Activated CD4-positive, alpha-beta T cell treated with anti-CD3 and anti-CD28 coated beads for 1 hour (primary cell): ENCODE data around the gene ATP10A.

Experiments used
- DNase-seq: peaks from one replicate; pipeline ENCODE4 v3.0.0-alpha.2; 2020

Gene ATP10A

GRCh38 chr15:25811481-25811906, 51.6 kb downstream of the ATP10A start:
- no peak for DNase-seq

DNA sequence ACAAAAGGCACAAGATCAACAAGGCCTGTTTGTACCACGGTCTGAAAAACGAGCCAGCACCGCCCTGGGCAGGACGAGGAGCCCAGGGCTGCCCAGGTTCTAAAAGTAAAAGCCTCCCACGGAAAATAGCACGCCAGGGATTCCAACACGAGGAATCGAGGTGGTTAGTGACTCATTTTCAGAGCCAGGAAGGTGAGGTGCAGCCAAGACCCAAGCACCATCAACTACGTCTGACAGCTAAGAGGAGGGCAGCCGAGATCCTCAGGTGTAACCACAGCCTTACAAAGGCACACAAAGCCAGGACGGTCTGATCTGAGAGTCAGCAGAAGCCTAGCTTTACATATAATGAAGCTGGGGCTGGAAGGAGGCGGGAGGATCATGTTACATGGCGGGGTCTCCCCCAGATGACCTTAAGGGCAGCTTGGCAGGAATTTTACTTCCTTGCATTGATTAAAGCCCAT, 52.5 kb downstream of the ATP10A start:
- DNase-seq, result no peak

- no peak for DNase-seq
These were observed 53.0 kb downstream of the ATP10A start for GRCh38 chr15:25810154-25810553.

GRCh38 chr15:25807063-25807462, 56.1 kb downstream of the ATP10A start:
- DNase-seq, result no peak

GRCh38 chr15:25805031-25805430, 58.1 kb downstream of the ATP10A start:
- DNase-seq, result no peak

- no peak for DNase-seq
These were observed 58.7 kb downstream of the ATP10A start for GRCh38 chr15:25804451-25804850.

- DNase-seq, result no peak
These were observed 59.6 kb downstream of the ATP10A start for GRCh38 chr15:25803541-25803940.

DNA sequence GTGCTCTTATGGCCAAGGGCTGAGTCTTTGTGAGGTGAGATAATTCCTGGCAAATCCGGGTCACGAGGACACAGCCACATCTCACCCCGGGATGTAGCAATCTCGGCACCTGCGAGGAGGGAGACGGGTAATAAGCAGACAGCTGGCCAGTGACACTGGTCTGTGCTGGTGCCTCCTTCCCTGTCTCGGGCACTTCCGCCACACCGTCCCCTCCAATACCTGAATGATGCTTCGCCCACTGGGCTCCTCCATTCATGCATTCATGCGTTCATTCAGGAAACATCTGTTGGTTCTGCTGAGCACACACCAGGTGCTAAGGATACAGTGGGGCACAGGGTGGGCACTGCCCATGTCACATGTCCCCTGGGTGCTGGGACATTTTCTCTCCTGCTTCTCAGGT, 60.1 kb downstream of the ATP10A start:
- no peak for DNase-seq

- DNase-seq, result no peak
These were observed 60.8 kb downstream of the ATP10A start for GRCh38 chr15:25802285-25802830.

DNA sequence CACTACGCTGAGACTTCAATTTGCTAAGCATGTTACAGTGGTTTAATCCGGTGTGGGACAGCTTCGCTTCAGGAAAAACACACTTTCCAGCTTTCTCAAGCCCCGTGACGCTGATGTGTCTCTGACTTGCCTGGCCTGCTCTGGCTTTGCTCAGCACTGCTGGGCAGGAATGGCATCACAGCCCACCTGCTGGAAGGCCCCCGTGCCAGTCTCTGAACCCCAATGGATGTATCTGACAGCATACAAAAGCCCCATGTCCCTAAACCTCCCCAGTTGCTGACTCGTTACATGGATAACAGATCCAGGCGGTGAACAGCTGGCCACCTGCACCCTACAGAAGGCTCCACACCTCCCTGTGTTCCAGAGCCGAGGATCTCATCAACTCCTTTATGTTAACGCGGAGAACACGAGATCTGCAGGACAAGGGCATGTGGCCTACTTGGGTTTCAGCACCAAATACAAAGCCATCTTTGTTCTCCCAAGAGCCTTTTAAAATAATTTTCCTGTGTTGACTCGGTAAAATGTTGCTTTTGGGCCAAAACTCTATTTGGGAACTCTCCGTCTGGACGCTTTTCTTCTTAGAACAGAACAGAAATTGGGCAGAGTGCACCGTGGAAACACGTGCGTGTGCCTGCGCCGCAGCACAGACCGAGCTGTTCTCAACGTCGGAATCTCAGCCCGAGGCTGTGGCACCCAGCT, 61.4 kb downstream of the ATP10A start:
- no peak for DNase-seq

- DNase-seq, result no peak
These were observed 62.2 kb downstream of the ATP10A start for GRCh38 chr15:25800761-25801515.

DNA sequence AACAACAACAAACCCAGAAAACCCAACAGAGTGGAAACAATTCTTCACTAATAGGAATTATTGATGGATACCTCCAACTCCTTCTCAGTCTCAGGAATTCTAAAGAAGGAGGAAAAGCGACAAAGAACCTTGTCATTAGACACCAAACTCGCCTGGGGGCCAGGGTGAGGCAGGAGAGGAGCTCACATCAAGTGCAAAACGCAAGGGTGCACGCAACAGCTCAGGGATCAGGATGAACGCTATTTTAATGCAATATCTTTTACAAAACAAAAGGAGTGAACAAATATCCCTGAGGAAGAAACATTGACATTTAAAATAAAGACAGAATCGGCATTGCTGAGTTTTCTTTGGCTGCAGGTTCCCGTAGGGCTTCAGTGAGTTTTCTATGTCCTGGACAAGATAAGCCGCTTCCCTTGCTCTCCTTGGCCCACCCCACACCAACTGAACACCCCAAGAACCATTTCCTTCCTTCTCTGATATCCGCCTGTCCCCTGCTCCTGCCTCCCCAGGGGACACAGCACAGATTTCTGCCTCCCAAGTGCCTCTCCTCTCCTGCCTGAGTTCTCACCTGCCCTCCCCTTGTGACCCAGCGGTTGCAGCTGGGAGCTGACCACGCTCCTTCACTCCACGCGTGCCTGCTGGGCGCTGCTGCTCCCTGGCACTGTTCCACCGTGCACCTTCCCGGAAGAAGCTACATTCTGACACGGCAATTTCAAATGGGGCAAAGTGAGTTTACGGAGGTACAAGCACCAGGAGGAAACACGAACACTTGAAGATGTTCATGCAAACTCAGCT, 63.0 kb downstream of the ATP10A start:
- DNase-seq, result no peak

- no peak for DNase-seq
These were observed 64.9 kb downstream of the ATP10A start for GRCh38 chr15:25797936-25798901.

GRCh38 chr15:25797511-25797935, 65.6 kb downstream of the ATP10A start:
- DNase-seq, result no peak

- no peak for DNase-seq
These were observed 66.1 kb downstream of the ATP10A start for GRCh38 chr15:25797035-25797434.

DNA sequence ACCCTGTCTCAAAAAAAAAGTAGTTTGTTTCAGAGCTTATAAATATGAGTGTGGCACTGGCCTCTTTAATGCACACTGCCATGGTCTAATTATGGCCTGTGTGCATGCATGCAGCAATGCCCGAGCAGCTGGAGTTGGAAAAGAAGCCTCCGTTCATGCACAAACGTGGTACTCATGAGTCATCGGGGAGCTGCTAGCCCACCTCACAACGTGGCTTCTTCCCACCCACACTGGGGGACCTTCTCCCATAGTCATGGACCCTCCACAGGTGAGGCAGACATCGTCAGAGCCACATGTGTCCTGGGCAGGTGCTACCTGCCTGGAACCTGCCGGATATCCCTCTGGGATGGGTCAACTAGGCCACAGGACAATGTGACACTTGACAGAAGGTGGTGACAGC, 66.7 kb downstream of the ATP10A start:
- DNase-seq, result no peak

DNA sequence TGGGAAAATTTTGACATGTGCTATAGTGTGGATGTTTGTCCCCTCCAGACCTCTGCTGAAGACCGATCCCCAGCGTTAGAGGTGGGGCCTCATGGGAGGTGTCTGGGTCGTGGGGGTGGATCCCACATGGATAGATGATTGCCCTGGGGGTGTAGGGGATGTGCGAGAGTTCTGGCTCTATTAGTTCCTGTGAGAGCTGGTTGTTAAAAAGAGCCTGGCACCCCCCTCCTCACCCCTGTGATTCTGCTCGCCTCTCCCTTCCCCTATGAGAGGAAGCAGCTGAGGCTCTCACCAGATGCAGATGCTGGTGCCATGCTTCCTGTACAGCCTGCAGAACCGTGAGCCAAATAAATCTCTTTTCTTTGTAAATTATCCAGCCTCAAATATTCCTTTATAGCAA, 67.4 kb downstream of the ATP10A start:
- DNase-seq, result no peak

DNA sequence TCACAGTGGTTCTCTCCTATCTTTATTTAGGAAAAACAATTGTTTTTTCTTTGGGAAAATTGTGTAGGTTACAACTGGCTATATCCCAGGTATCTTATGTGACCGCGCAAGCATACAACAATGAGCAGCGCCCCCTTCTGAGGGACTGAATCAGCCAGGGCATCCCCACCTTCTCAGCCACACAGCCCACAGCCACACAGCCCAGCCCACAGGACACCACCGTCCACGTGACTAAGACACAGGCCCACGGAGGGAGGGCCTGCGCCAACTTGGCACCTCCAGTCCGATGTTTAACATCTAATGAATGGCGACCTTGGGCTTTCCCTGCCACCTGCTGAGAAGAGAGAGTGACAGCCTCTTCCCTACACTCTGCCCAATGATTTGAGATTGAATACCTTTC, 68.1 kb downstream of the ATP10A start:
- no peak for DNase-seq

- no peak for DNase-seq
These were observed 69.6 kb downstream of the ATP10A start for GRCh38 chr15:25793354-25794050.

DNA sequence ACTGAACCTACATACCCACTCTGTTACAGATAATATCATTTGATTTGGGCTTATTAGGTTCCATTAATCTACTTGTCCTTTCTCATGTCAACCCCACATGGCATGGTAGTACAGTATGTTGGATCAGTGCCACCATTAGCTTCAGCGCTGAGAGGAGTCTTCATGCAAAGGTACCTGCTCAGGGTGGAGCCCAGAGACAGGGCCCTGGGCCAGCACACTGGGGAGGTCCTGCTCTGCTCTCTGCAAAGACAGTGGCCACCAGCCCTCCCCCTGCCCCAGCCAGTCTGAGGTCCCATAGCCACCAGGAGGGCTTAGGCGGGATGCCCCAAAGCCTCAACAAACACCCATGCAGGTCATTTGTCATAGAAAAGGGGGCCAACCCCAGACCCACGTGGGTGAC, 71.0 kb downstream of the ATP10A start:
- DNase-seq, result no peak

GRCh38 chr15:25790000-25790660, 73.0 kb downstream of the ATP10A start:
- no peak for DNase-seq
